GM12878 (cell line): ENCODE results near the gene NEK10.

ENCODE experiments used
- BHLHE40 ChIP-seq, 2 experiments: fragments of 450-650 bp in 1 of 2; IDR thresholded peaks; 2 replicates each; pipeline ENCODE4 v1.6.1; 2011 to 2017; ENCODE audit warnings: low read depth in 2 of 2, borderline replicate concordance in 1 of 2, improper control_type of control experiment in 1 of 2, low read length in 1 of 2, mild to moderate bottlenecking in 1 of 2
- CREB1 ChIP-seq: IDR thresholded peaks from 2 replicates; pipeline ENCODE4 v1.6.1; 2012; ENCODE audit warnings: low read depth, mild to moderate bottlenecking, inconsistent platforms
- HCFC1 ChIP-seq: fragments of 150-350 bp; IDR thresholded peaks from 2 replicates; pipeline ENCODE4 v1.6.1; 2014; ENCODE audit warnings: low read length
- NFYB ChIP-seq: IDR thresholded peaks from 2 replicates; pipeline ENCODE4 v1.6.1; 2011; ENCODE audit warnings: low read depth, mild to moderate bottlenecking, low read length, improper control_type of control experiment, moderate library complexity; ENCODE audit not compliant: insufficient read depth
- TF ChIP-seq, protein P1 (sequence below): IDR thresholded peaks from 2 replicates; pipeline ENCODE4 v1.6.1; 2011; ENCODE audit warnings: mild to moderate bottlenecking, low read depth, low read length, moderate library complexity; ENCODE audit not compliant: insufficient replicate concordance
- TF ChIP-seq, protein P2 (sequence below), 3 experiments: IDR thresholded peaks in 2 of 3; conservative IDR thresholded peaks in 1 of 3; 2 replicates each; pipeline ENCODE4 v1.5.1; 2011; ENCODE audit warnings: low read depth in 3 of 3, low read length in 3 of 3, mild to moderate bottlenecking in 3 of 3, control low read depth in 2 of 3, moderate library complexity in 2 of 3, inconsistent platforms in 1 of 3, mixed read lengths in 1 of 3; ENCODE audit not compliant: control insufficient read depth in 2 of 3, insufficient read depth in 1 of 3; ENCODE audit errors: extremely low read depth in 1 of 3

DNA sequence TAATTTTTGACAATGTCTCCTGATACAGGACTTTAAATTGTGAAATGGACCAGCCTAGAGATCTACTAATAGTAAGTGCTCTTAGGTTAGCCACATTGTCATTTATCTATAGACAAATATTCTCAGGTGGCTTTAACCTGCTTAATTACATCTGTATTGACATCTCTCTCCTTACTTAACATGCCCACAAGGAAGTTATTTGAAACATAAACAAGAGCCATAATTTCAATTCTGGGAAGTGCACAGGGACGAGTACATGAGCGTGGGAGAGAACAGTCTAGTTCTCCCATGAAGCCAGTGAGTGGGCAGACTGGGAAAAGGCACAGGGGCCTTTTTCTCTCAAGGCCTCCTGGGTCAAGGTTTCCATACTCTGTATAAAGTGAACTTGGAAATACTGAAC, 54.2 kb downstream of the NEK10 start:
- TF ChIP-seq, protein P1, sequence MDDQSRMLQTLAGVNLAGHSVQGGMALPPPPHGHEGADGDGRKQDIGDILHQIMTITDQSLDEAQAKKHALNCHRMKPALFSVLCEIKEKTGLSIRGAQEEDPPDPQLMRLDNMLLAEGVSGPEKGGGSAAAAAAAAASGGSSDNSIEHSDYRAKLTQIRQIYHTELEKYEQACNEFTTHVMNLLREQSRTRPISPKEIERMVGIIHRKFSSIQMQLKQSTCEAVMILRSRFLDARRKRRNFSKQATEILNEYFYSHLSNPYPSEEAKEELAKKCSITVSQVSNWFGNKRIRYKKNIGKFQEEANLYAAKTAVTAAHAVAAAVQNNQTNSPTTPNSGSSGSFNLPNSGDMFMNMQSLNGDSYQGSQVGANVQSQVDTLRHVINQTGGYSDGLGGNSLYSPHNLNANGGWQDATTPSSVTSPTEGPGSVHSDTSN: no peak
- no peak for TF ChIP-seq HCFC1
- TF ChIP-seq, protein P2, sequence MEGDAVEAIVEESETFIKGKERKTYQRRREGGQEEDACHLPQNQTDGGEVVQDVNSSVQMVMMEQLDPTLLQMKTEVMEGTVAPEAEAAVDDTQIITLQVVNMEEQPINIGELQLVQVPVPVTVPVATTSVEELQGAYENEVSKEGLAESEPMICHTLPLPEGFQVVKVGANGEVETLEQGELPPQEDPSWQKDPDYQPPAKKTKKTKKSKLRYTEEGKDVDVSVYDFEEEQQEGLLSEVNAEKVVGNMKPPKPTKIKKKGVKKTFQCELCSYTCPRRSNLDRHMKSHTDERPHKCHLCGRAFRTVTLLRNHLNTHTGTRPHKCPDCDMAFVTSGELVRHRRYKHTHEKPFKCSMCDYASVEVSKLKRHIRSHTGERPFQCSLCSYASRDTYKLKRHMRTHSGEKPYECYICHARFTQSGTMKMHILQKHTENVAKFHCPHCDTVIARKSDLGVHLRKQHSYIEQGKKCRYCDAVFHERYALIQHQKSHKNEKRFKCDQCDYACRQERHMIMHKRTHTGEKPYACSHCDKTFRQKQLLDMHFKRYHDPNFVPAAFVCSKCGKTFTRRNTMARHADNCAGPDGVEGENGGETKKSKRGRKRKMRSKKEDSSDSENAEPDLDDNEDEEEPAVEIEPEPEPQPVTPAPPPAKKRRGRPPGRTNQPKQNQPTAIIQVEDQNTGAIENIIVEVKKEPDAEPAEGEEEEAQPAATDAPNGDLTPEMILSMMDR (IDR thresholded peaks at IDR 0.05 in 2 of 3, conservative IDR thresholded peaks at IDR 0.05 in 1 of 3; ENCODE audit: control insufficient read depth in 2 of 3, extremely low read depth in 1 of 3, insufficient read depth in 1 of 3, low read depth in 3 of 3, low read length in 3 of 3): no peak
- no peak for TF ChIP-seq BHLHE40 (IDR thresholded peaks at IDR 0.05; ENCODE audit: borderline replicate concordance in 1 of 2, low read depth in 2 of 2, low read length in 1 of 2)
- TF ChIP-seq CREB1: no peak
- no peak for TF ChIP-seq NFYB
